ENCODE measurements around the gene ADAMTS20. TPM values are rescaled to one million over a fixed set of nuclear protein-coding genes. Genes with fewer than 3 reads are reported as not detected.
A peak's percentile ranks its signal among the peaks of the same experiment; 100 is the strongest.

The ADAMTS20 gene
- total and polyA plus RNA-seq, 2 donors (not counting 1 experiment from before 2014, with no cell fraction given) = not detected

- Histone ChIP-seq H3K9me3 (ENCODE audit: control insufficient read depth, insufficient read depth, low read depth, low read length) (no peaks in the 10 kb centered on the region), H3K36me3 (ENCODE audit: control insufficient read depth, insufficient read depth, low read length) (no peaks in the 10 kb centered on the region), H3K27ac (ENCODE audit: insufficient read depth, low read length) (no peak overlapping the region), H3K79me2 (ENCODE audit: control insufficient read depth, insufficient read depth, low read length) (no peaks in the 10 kb centered on the region), H3K4me1 (ENCODE audit: control insufficient read depth, extremely low read depth, insufficient read depth, low read length) (no peaks in the 10 kb centered on the region), H3K9ac (ENCODE audit: insufficient read depth, low read length) (no peak overlapping the region), H3K27me3 (ENCODE audit: control insufficient read depth, insufficient read depth, low read length) (no peaks in the 10 kb centered on the region), H4K20me1 (ENCODE audit: control insufficient read depth, extremely low read depth, insufficient read depth, low read length) (no peaks in the 10 kb centered on the region), H3K4me2 (ENCODE audit: extremely low read depth, insufficient read depth, low read length) (no peak overlapping the region), H3K4me3 (replicated peaks in 1 of 4; ENCODE audit: control extremely low read depth in 1 of 4, insufficient read depth in 1 of 4, low read depth in 3 of 4, low read length in 4 of 4) (no peak overlapping the region), H2AFZ (ENCODE audit: low read length) (no peak overlapping the region)
- no peak for TF ChIP-seq CTCF (conservative IDR thresholded peaks at IDR 0.05 in 1 of 2, IDR thresholded peaks at IDR 0.05 in 1 of 2; ENCODE audit: low read depth in 1 of 2, low read length in 2 of 2)
- TF ChIP-seq EZH2 (IDR thresholded peaks at IDR 0.05; ENCODE audit: low read length, missing control alignments) = no peak
- no peak for DNase-seq (ENCODE audit: low read depth in 2 of 2)
Measured at GRCh38 chr12:43571885-43572284, 19.9 kb upstream of the ADAMTS20 start.

- TF ChIP-seq CTCF (conservative IDR thresholded peaks at IDR 0.05 in 1 of 2, IDR thresholded peaks at IDR 0.05 in 1 of 2; ENCODE audit: low read depth in 1 of 2, low read length in 2 of 2) (no peak), EZH2 (IDR thresholded peaks at IDR 0.05; ENCODE audit: low read length, missing control alignments) (no peak)
- Histone ChIP-seq H3K27me3 (ENCODE audit: control insufficient read depth, insufficient read depth, low read length) (peaks cover 5% of the 10 kb centered on the region), H2AFZ (ENCODE audit: low read length) (no peak overlapping the region), H3K9ac (ENCODE audit: insufficient read depth, low read length) (no peak overlapping the region), H3K79me2 (ENCODE audit: control insufficient read depth, insufficient read depth, low read length) (no peaks in the 10 kb centered on the region), H3K4me3 (replicated peaks in 1 of 4; ENCODE audit: control extremely low read depth in 1 of 4, insufficient read depth in 1 of 4, low read depth in 3 of 4, low read length in 4 of 4) (no peak overlapping the region), H3K4me2 (ENCODE audit: extremely low read depth, insufficient read depth, low read length) (no peak overlapping the region), H3K9me3 (ENCODE audit: control insufficient read depth, insufficient read depth, low read depth, low read length) (no peaks in the 10 kb centered on the region), H3K4me1 (ENCODE audit: control insufficient read depth, extremely low read depth, insufficient read depth, low read length) (no peaks in the 10 kb centered on the region), H3K27ac (ENCODE audit: insufficient read depth, low read length) (no peak overlapping the region), H3K36me3 (ENCODE audit: control insufficient read depth, insufficient read depth, low read length) (no peaks in the 10 kb centered on the region), H4K20me1 (ENCODE audit: control insufficient read depth, extremely low read depth, insufficient read depth, low read length) (no peaks in the 10 kb centered on the region)
- no peak for DNase-seq (ENCODE audit: low read depth in 2 of 2)
Measured at GRCh38 chr12:43556057-43556456, 4.1 kb upstream of the ADAMTS20 start.

- H3K36me3 ChIP-seq (ENCODE audit: control insufficient read depth, insufficient read depth, low read length) = no peaks in the 10 kb centered on the region
Measured at GRCh38 chr12:43551279-43551970, 578 bp downstream of the ADAMTS20 start.

More at GRCh38 chr12:43551279-43551970, 578 bp downstream of the ADAMTS20 start:
- no peak for TF ChIP-seq CTCF (conservative IDR thresholded peaks at IDR 0.05 in 1 of 2, IDR thresholded peaks at IDR 0.05 in 1 of 2; ENCODE audit: low read depth in 1 of 2, low read length in 2 of 2)
- TF ChIP-seq EZH2 (IDR thresholded peaks at IDR 0.05; ENCODE audit: low read length, missing control alignments) = no peak
- H3K9ac ChIP-seq (ENCODE audit: insufficient read depth, low read length) = no peak overlapping the region
- H3K27me3 ChIP-seq (ENCODE audit: control insufficient read depth, insufficient read depth, low read length) = peaks cover 6% of the 10 kb centered on the region
- no peak overlapping the region for H3K4me2 ChIP-seq (ENCODE audit: extremely low read depth, insufficient read depth, low read length)
- H3K9me3 ChIP-seq (ENCODE audit: control insufficient read depth, insufficient read depth, low read depth, low read length) = no peaks in the 10 kb centered on the region
- no peaks in the 10 kb centered on the region for H3K79me2 ChIP-seq (ENCODE audit: control insufficient read depth, insufficient read depth, low read length)
- peak overlapping the region in 2 of 4 experiments; percentile 6 to 36 for H3K4me3 ChIP-seq (replicated peaks in 1 of 4; ENCODE audit: control extremely low read depth in 1 of 4, insufficient read depth in 1 of 4, low read depth in 3 of 4, low read length in 4 of 4)
- no peaks in the 10 kb centered on the region for H3K4me1 ChIP-seq (ENCODE audit: control insufficient read depth, extremely low read depth, insufficient read depth, low read length)
- H4K20me1 ChIP-seq (ENCODE audit: control insufficient read depth, extremely low read depth, insufficient read depth, low read length) = no peaks in the 10 kb centered on the region
- H2AFZ ChIP-seq (ENCODE audit: low read length) = no peak overlapping the region
- H3K27ac ChIP-seq (ENCODE audit: insufficient read depth, low read length) = no peak overlapping the region
- peak in 1 of 2 donors; percentile 1 for DNase-seq (ENCODE audit: low read depth in 2 of 2)

Data from fibroblast of lung (primary cell).